Measurements from ENCODE around the gene MED9.
"Not testable (repeated sequence)": the region's sequence is repeated elsewhere in the genome, so short reads cannot be mapped to it uniquely, and the experiment has no call there.

Gene MED9

GRCh38 chr17:17455173-17455572 lies 21.6 kb upstream of the MED9 start:
- no peak for DNase-seq (ENCODE audit: low read depth in 2 of 2)

- DNase-seq (ENCODE audit: low read depth in 2 of 2) = no peak
These were observed 20.5 kb upstream of the MED9 start for GRCh38 chr17:17456251-17456650.

GRCh38 chr17:17457680-17458079 lies 19.1 kb upstream of the MED9 start:
- no peak for DNase-seq (ENCODE audit: low read depth in 2 of 2)

GRCh38 chr17:17460038-17460437 lies 16.8 kb upstream of the MED9 start:
- no peak for DNase-seq (ENCODE audit: low read depth in 2 of 2)

- DNase-seq (ENCODE audit: low read depth in 2 of 2) = no peak
These were observed 14.6 kb upstream of the MED9 start for GRCh38 chr17:17462048-17462824.

GRCh38 chr17:17463821-17464220 lies 13.0 kb upstream of the MED9 start:
- DNase-seq (ENCODE audit: low read depth in 2 of 2) = no peak

- not testable (repeated sequence) for DNase-seq (ENCODE audit: low read depth in 2 of 2)
These were observed 10.9 kb upstream of the MED9 start for GRCh38 chr17:17465878-17466277.

GRCh38 chr17:17466511-17466910 lies 10.3 kb upstream of the MED9 start:
- DNase-seq (ENCODE audit: low read depth in 2 of 2) = no peak

GRCh38 chr17:17467016-17467415 lies 9.8 kb upstream of the MED9 start:
- no peak for DNase-seq (ENCODE audit: low read depth in 2 of 2)

- no peak for DNase-seq (ENCODE audit: low read depth in 2 of 2)
These were observed 9.1 kb upstream of the MED9 start for GRCh38 chr17:17467720-17468119.

GRCh38 chr17:17468217-17469010 lies 8.4 kb upstream of the MED9 start:
- DNase-seq (ENCODE audit: low read depth in 2 of 2) = no peak

- no peak for DNase-seq (ENCODE audit: low read depth in 2 of 2)
These were observed 7.4 kb upstream of the MED9 start for GRCh38 chr17:17469358-17469757.

- DNase-seq (ENCODE audit: low read depth in 2 of 2) = no peak
These were observed 6.8 kb upstream of the MED9 start for GRCh38 chr17:17469996-17470395.

- no peak for DNase-seq (ENCODE audit: low read depth in 2 of 2)
These were observed 4.4 kb upstream of the MED9 start for GRCh38 chr17:17472333-17472920.

- DNase-seq (ENCODE audit: low read depth in 2 of 2) = no peak
These were observed 2.5 kb upstream of the MED9 start for GRCh38 chr17:17474341-17474740.

- no peak for DNase-seq (ENCODE audit: low read depth in 2 of 2)
These were observed 2.4 kb downstream of the MED9 start for GRCh38 chr17:17479209-17479608.

GRCh38 chr17:17480593-17481148 lies 3.9 kb downstream of the MED9 start:
- no peak for DNase-seq (ENCODE audit: low read depth in 2 of 2)

GRCh38 chr17:17481860-17482259 lies 5.1 kb downstream of the MED9 start:
- DNase-seq (ENCODE audit: low read depth in 2 of 2) = no peak

GRCh38 chr17:17484451-17484899 lies 7.7 kb downstream of the MED9 start:
- peak; percentile 24 to 55 for DNase-seq (ENCODE audit: low read depth in 2 of 2)

GRCh38 chr17:17485420-17485819 lies 8.6 kb downstream of the MED9 start:
- no peak for DNase-seq (ENCODE audit: low read depth in 2 of 2)

GRCh38 chr17:17486416-17486815 lies 9.6 kb downstream of the MED9 start:
- DNase-seq (ENCODE audit: low read depth in 2 of 2) = not testable (repeated sequence)

GRCh38 chr17:17487998-17488397 lies 11.2 kb downstream of the MED9 start:
- DNase-seq (ENCODE audit: low read depth in 2 of 2) = no peak

Measured in stimulated activated CD8-positive, alpha-beta memory T cell treated with anti-CD3 and anti-CD28 coated beads, Interleukin-2, amount 100 ng/mL, for 48 hours (primary cell).